COLO829 (cell line): ENCODE measurements around the gene CAP1.
"Not testable (repeated sequence)": the region's sequence is repeated elsewhere in the genome, so short reads cannot be mapped to it uniquely, and the experiment has no call there.

Source experiments
- DNase-seq: peaks from one replicate; pipeline ENCODE4 v3.0.0; 2012; ENCODE audit warnings: low spot score

Gene CAP1

GRCh38 chr1:40040511-40041465 is at the start of gene CAP1:
CAP1 (plus strand) TSS chr1:40040729; CDS start chr1:40059347, 18,618 bp downstream.
- DNase-seq = peak; percentile 97

GRCh38 chr1:39992234-39992633 is 48.3 kb upstream of the CAP1 start:
- no peak for DNase-seq

GRCh38 chr1:39992888-39993287 is 47.6 kb upstream of the CAP1 start:
- DNase-seq = no peak

GRCh38 chr1:39995973-39996393 is 44.5 kb upstream of the CAP1 start:
- DNase-seq = no peak

GRCh38 chr1:39996396-39997004 is 44.0 kb upstream of the CAP1 start:
- DNase-seq = no peak

- DNase-seq = no peak
Observed at GRCh38 chr1:40001456-40001855, 39.1 kb upstream of the CAP1 start.

GRCh38 chr1:40003156-40004093 is 37.1 kb upstream of the CAP1 start:
- no peak for DNase-seq

GRCh38 chr1:40004857-40005256 is 35.7 kb upstream of the CAP1 start:
- no peak for DNase-seq

- not testable (repeated sequence) for DNase-seq
Observed at GRCh38 chr1:40007481-40008034, 33.0 kb upstream of the CAP1 start.

GRCh38 chr1:40011198-40011597 is 29.3 kb upstream of the CAP1 start:
- no peak for DNase-seq

GRCh38 chr1:40014253-40014706 is 26.2 kb upstream of the CAP1 start:
- no peak for DNase-seq

- DNase-seq = no peak
Observed at GRCh38 chr1:40014812-40015594, 25.5 kb upstream of the CAP1 start.

GRCh38 chr1:40017951-40018575 is 22.5 kb upstream of the CAP1 start:
- no peak for DNase-seq

GRCh38 chr1:40020447-40021085 is 20.0 kb upstream of the CAP1 start:
- no peak for DNase-seq

GRCh38 chr1:40023379-40023944 is 17.1 kb upstream of the CAP1 start:
- DNase-seq = no peak

GRCh38 chr1:40024671-40025070 is 15.9 kb upstream of the CAP1 start:
- DNase-seq = no peak

- no peak for DNase-seq
Observed at GRCh38 chr1:40027647-40028046, 12.9 kb upstream of the CAP1 start.

GRCh38 chr1:40029608-40030007 is 10.9 kb upstream of the CAP1 start:
- DNase-seq = no peak

GRCh38 chr1:40030528-40031135 is 9.9 kb upstream of the CAP1 start:
- DNase-seq = no peak
